ENCODE data around the gene CHST12. TPM values are rescaled to one million over a fixed set of nuclear protein-coding genes. Genes with fewer than 3 reads are reported as not detected.

The CHST12 gene
- total and polyA plus RNA-seq, 10 of the 15 experiments (the other 5 are each of a cell fraction or from before 2014, with no cell fraction given), result 0.05 to 14.2 (median 3.3) TPM

DNA sequence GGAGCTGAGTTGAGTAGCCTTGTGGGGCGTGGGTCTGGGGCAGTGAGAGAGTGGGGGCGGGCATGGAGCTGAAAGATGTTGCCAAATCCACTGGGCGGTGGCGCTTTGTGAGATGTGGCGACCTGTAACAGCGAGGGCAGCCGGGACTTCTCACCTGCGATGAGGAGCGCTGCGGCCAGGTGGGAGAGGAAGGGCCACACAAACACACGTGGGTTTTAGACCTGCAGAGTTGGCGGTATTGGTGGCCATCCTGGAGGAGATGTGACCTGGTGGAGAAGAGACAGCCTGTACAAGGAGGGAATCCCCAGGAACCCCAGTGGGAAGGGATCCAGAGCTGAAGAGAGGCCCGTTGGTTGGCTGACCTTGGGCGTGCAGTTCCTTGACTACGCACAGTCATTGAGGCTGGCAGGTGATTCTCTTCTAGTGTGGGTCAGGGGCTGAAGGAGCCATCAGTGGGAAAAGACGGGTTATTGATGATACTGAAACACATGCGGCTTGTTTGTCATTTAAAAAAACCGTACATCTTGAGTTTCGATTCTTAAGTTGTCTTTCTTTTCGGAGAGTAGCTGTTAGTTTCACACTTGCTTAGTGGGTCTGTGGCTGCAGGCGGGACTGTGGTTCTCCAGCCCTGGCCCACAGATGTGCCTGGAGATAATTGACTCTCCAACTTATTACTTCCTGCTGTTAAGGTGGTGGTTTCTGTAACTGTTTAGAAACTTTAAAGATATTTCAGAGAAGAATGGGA, 2.4 kb downstream of the CHST12 start (continued):
- peak; percentile 54; the same call in 1 of the 2 replicates for TF ChIP-seq MAX (IDR thresholded peaks at IDR 0.05; ENCODE audit: low read depth, low read length)
- TF ChIP-seq KAT2A (conservative IDR thresholded peaks at IDR 0.05; ENCODE audit: control insufficient read depth, low read depth, low read length), result no peak
- TF ChIP-seq NKRF (conservative IDR thresholded peaks at IDR 0.05), result peak; percentile 69
- peak; percentile 86 for TF ChIP-seq ZNF384 (IDR thresholded peaks at IDR 0.05; ENCODE audit: borderline replicate concordance, low read depth, low read length)
- TF ChIP-seq FOXK2 (IDR thresholded peaks at IDR 0.05), result no peak; the same call in 1 of the 2 replicates
- TF ChIP-seq CHD1 (IDR thresholded peaks at IDR 0.05; ENCODE audit: low read depth, low read length), result no peak
- TF ChIP-seq SREBF1 (IDR thresholded peaks at IDR 0.05; ENCODE audit: low read length), result no peak
- TF ChIP-seq, protein P1, sequence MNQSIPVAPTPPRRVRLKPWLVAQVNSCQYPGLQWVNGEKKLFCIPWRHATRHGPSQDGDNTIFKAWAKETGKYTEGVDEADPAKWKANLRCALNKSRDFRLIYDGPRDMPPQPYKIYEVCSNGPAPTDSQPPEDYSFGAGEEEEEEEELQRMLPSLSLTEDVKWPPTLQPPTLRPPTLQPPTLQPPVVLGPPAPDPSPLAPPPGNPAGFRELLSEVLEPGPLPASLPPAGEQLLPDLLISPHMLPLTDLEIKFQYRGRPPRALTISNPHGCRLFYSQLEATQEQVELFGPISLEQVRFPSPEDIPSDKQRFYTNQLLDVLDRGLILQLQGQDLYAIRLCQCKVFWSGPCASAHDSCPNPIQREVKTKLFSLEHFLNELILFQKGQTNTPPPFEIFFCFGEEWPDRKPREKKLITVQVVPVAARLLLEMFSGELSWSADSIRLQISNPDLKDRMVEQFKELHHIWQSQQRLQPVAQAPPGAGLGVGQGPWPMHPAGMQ (IDR thresholded peaks at IDR 0.05; ENCODE audit: borderline replicate concordance), result no peak; the same call in 1 of the 2 replicates
- TF ChIP-seq, protein P2, sequence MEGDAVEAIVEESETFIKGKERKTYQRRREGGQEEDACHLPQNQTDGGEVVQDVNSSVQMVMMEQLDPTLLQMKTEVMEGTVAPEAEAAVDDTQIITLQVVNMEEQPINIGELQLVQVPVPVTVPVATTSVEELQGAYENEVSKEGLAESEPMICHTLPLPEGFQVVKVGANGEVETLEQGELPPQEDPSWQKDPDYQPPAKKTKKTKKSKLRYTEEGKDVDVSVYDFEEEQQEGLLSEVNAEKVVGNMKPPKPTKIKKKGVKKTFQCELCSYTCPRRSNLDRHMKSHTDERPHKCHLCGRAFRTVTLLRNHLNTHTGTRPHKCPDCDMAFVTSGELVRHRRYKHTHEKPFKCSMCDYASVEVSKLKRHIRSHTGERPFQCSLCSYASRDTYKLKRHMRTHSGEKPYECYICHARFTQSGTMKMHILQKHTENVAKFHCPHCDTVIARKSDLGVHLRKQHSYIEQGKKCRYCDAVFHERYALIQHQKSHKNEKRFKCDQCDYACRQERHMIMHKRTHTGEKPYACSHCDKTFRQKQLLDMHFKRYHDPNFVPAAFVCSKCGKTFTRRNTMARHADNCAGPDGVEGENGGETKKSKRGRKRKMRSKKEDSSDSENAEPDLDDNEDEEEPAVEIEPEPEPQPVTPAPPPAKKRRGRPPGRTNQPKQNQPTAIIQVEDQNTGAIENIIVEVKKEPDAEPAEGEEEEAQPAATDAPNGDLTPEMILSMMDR (IDR thresholded peaks at IDR 0.05 in 2 of 3, conservative IDR thresholded peaks at IDR 0.05 in 1 of 3; ENCODE audit: control insufficient read depth in 2 of 3, extremely low read depth in 1 of 3, insufficient read depth in 1 of 3, low read depth in 3 of 3, low read length in 3 of 3), result no peak
- no peak; the same call in 1 of the 2 replicates for TF ChIP-seq BMI1 (IDR thresholded peaks at IDR 0.05; ENCODE audit: borderline replicate concordance)
- TF ChIP-seq RAD21 (IDR thresholded peaks at IDR 0.05; ENCODE audit: insufficient read depth, low read depth, low read length), result no peak
- TF ChIP-seq REST (IDR thresholded peaks at IDR 0.05; ENCODE audit: low read depth, low read length), result no peak
- TF ChIP-seq, protein P3, sequence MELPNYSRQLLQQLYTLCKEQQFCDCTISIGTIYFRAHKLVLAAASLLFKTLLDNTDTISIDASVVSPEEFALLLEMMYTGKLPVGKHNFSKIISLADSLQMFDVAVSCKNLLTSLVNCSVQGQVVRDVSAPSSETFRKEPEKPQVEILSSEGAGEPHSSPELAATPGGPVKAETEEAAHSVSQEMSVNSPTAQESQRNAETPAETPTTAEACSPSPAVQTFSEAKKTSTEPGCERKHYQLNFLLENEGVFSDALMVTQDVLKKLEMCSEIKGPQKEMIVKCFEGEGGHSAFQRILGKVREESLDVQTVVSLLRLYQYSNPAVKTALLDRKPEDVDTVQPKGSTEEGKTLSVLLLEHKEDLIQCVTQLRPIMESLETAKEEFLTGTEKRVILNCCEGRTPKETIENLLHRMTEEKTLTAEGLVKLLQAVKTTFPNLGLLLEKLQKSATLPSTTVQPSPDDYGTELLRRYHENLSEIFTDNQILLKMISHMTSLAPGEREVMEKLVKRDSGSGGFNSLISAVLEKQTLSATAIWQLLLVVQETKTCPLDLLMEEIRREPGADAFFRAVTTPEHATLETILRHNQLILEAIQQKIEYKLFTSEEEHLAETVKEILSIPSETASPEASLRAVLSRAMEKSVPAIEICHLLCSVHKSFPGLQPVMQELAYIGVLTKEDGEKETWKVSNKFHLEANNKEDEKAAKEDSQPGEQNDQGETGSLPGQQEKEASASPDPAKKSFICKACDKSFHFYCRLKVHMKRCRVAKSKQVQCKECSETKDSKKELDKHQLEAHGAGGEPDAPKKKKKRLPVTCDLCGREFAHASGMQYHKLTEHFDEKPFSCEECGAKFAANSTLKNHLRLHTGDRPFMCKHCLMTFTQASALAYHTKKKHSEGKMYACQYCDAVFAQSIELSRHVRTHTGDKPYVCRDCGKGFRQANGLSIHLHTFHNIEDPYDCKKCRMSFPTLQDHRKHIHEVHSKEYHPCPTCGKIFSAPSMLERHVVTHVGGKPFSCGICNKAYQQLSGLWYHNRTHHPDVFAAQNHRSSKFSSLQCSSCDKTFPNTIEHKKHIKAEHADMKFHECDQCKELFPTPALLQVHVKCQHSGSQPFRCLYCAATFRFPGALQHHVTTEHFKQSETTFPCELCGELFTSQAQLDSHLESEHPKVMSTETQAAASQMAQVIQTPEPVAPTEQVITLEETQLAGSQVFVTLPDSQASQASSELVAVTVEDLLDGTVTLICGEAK (IDR thresholded peaks at IDR 0.05; ENCODE audit: borderline replicate concordance), result no peak

Data from GM12878 (cell line).